A549 treated with AZD2906 at 1 μM for 4 hours (cell line): Measurements from ENCODE around the gene PFDN1. TPM values are rescaled to one million over a fixed set of nuclear protein-coding genes. Genes with fewer than 3 reads are reported as not detected.

Experiments used
- total RNA-seq: library from RNA; stranded (reverse); fragments of 200-300 nt; extraction: Qiagen RNA extraction; gene quantifications from 5 replicates; pipeline ENCODE4 v1.2.3, GENCODE V29; 2022

PFDN1 gene
- 86.1 to 120 TPM (median 90.6 TPM) in 5 replicates for total RNA-seq

GRCh38 chr5:140302786-140303639, at the start of gene PFDN1:
TSS of gene PFDN1 (minus strand) at chr5:140303101. CDS start at chr5:140303073, 28 bp downstream.

GRCh38 chr5:140346348-140347221, 43.7 kb upstream of the PFDN1 start, which contains the start of gene HBEGF:
TSS of gene HBEGF (minus strand) at chr5:140346603. CDS start at chr5:140346328, 275 bp downstream.

Other genes starting within 250 kb of the PFDN1 start
- gene PURA, start 189.0 kb downstream of the PFDN1 start, total RNA-seq: 4.8 to 6.5 TPM (median 5.3 TPM) in 5 replicates
- gene IGIP, start 177.2 kb downstream of the PFDN1 start, total RNA-seq: 0.72 to 1.0 TPM (median 0.89 TPM) in 5 replicates
- gene CYSTM1, start 127.9 kb downstream of the PFDN1 start, total RNA-seq: 160 to 243 TPM (median 182 TPM) in 5 replicates
- 5.7 to 7.7 TPM (median 6.5 TPM) in 5 replicates for gene HBEGF, start 43.5 kb upstream of the PFDN1 start, total RNA-seq
- gene SLC4A9, start 57.1 kb upstream of the PFDN1 start, total RNA-seq: 0.02 to 0.03 TPM in 2 of 5 replicates, not detected in the others
- gene ANKHD1, start 98.7 kb upstream of the PFDN1 start, total RNA-seq: 41.8 to 52.0 TPM (median 47.5 TPM) in 5 replicates
- 1.4 to 3.2 TPM (median 2.3 TPM) in 5 replicates for gene EIF4EBP3, start 244.6 kb upstream of the PFDN1 start, total RNA-seq